Activated CD4-positive, alpha-beta T cell treated with anti-CD3 and anti-CD28 coated beads, Interleukin-2, amount 10 ng/mL, durations not matched to agents 24 days and 14 days (primary cell): ENCODE results near the gene NDOR1. TPM values are rescaled to one million over a fixed set of nuclear protein-coding genes. Genes with fewer than 3 reads are reported as not detected.
A peak's percentile ranks its signal among the peaks of the same experiment; 100 is the strongest.

Experiments used
- DNase-seq: peaks from one replicate; pipeline ENCODE4 v3.0.0; 2022
- H3K27ac Mint-ChIP-seq: one replicate; pipeline ENCODE4 v1.8.0; 2022; ENCODE audit warnings: mild to moderate bottlenecking, mixed read lengths
- H3K27me3 Mint-ChIP-seq: one replicate; pipeline ENCODE4 v1.8.0; 2022; ENCODE audit warnings: mixed read lengths
- H3K36me3 Mint-ChIP-seq: one replicate; pipeline ENCODE4 v1.8.0; 2022; ENCODE audit warnings: low read depth, mild to moderate bottlenecking, mixed read lengths
- H3K4me1 Mint-ChIP-seq: one replicate; pipeline ENCODE4 v1.8.0; 2021; ENCODE audit warnings: mixed read lengths
- H3K4me3 Mint-ChIP-seq: one replicate; pipeline ENCODE4 v1.8.0; 2022; ENCODE audit warnings: mild to moderate bottlenecking, moderate library complexity, mixed read lengths
- H3K9me3 Mint-ChIP-seq: one replicate; pipeline ENCODE4 v1.8.0; 2021; ENCODE audit warnings: mixed read lengths
- intact Hi-C: fragments of 100-400 bp; cut with micrococcal nuclease; formaldehyde crosslinking; loops from one replicate; pipeline ENCODE4 v1.15.1; 2023
- total RNA-seq: library from RNA; stranded (reverse); gene quantifications from 2 replicates; pipeline ENCODE4 v1.2.3, GENCODE V29; 2022

The NDOR1 gene
- total RNA-seq, 1 donor from 2014 or later: 45.1 TPM

GRCh38 chr9:137182836-137183235, 22.7 kb upstream of the NDOR1 start:
- Mint-ChIP-seq H3K9me3 (no peaks in the 10 kb centered on the region), H3K4me1 (peaks cover 15% of the 10 kb centered on the region), H3K27ac (no peak overlapping the region), H3K4me3 (no peak overlapping the region), H3K36me3 (peaks cover 27% of the 10 kb centered on the region), H3K27me3 (no peaks in the 10 kb centered on the region)
- no peak for DNase-seq
- intact Hi-C loops: no loop called here

DNA sequence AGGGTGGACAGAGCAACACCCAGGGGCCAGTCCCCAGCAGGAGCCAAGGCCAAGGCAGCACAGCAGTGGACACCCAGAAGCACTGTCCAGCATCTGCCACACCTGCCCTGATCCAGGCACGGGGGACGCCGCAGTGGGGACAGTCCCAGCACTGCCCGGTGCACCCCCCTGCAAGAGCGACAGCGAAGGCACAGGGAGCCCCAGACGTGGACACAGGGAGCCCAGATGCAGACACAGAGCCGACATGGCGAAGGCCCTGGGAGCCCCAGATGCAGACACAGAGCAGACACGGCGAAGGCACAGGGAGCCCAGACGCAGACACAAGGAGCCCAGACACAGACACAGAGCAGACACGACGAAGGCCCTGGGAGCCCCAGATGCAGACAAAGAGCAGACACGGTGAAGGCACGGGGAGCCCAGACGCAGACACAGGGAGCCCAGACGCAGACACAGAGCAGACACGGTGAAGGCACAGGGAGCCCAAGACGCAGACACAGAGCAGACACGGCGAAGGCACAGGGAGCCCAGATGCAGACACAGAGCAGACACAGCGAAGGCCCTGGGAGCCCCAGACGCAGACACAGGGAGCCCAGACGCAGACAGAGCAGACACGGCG, 21.4 kb upstream of the NDOR1 start:
- no peak for DNase-seq
- peaks cover 18% of the 10 kb centered on the region for H3K4me1 Mint-ChIP-seq
- intact Hi-C loops: no loop called here
- H3K27ac Mint-ChIP-seq: no peak overlapping the region
- no peak overlapping the region for H3K4me3 Mint-ChIP-seq
- no peaks in the 10 kb centered on the region for H3K27me3 Mint-ChIP-seq
- no peaks in the 10 kb centered on the region for H3K9me3 Mint-ChIP-seq
- H3K36me3 Mint-ChIP-seq: peaks cover 31% of the 10 kb centered on the region

GRCh38 chr9:137184881-137185660, 20.4 kb upstream of the NDOR1 start:
- H3K36me3 Mint-ChIP-seq: peaks cover 30% of the 10 kb centered on the region
- H3K9me3 Mint-ChIP-seq: no peaks in the 10 kb centered on the region
- no peak overlapping the region for H3K27ac Mint-ChIP-seq
- no peaks in the 10 kb centered on the region for H3K27me3 Mint-ChIP-seq
- peaks cover 22% of the 10 kb centered on the region for H3K4me1 Mint-ChIP-seq
- no peak for DNase-seq
- no peak overlapping the region for H3K4me3 Mint-ChIP-seq
- intact Hi-C loops: no loop called here

- intact Hi-C loops: no loop called here
- no peaks in the 10 kb centered on the region for H3K9me3 Mint-ChIP-seq
- H3K4me3 Mint-ChIP-seq: no peak overlapping the region
- no peaks in the 10 kb centered on the region for H3K27me3 Mint-ChIP-seq
- no peak overlapping the region for H3K27ac Mint-ChIP-seq
- DNase-seq: no peak
- peaks cover 34% of the 10 kb centered on the region for H3K36me3 Mint-ChIP-seq
- H3K4me1 Mint-ChIP-seq: peaks cover 22% of the 10 kb centered on the region
Measured at GRCh38 chr9:137185921-137186320, 19.6 kb upstream of the NDOR1 start.

DNA sequence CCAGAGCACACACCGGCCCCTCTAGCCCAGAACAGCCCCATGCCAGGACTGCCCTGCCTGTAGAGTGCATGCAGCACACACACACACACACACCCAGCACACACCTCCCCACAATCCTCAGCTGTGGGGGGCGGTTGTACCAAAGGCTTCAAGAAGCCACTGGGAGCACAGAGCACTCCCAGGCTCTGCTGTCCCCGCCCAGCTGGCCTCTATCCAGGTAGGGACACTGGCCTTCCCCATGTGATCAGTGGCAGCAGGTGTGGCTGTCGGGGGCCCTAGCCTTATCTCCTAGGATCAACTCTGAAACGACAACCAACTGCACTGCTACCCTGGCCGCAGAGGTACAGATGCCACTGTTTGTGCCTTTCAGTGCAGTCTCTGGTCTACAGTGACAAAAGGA, 19.1 kb upstream of the NDOR1 start:
- Mint-ChIP-seq H3K4me3 (peak overlapping the region; percentile 91), H3K4me1 (peaks cover 22% of the 10 kb centered on the region), H3K27me3 (no peaks in the 10 kb centered on the region), H3K9me3 (no peaks in the 10 kb centered on the region), H3K36me3 (peaks cover 36% of the 10 kb centered on the region), H3K27ac (no peak overlapping the region)
- no peak for DNase-seq
- intact Hi-C loops: no loop called here

DNA sequence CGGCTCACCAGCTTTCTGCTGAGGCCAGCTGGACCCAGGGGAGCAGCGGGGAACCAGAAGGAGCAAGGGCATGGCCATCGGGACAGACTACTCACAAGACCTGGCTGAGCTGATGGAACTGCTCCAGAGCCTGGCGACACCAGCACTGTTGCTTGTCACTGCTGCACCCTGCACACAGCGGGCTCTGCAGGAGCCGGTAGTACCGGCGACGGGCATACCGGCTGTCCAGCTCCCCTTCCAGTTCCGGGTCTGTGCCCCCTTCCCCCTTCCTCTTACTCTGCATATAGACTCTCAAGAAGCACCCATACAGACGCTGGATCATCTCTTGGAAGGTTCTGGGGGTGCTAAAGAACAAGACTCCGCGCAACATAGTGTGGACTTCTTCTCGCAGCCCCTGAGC, 18.1 kb upstream of the NDOR1 start:
- DNase-seq: no peak
- Mint-ChIP-seq H3K27me3 (no peaks in the 10 kb centered on the region), H3K9me3 (no peaks in the 10 kb centered on the region), H3K36me3 (peaks cover 34% of the 10 kb centered on the region), H3K4me3 (peak overlapping the region; percentile 91), H3K4me1 (peaks cover 22% of the 10 kb centered on the region), H3K27ac (peak overlapping the region; percentile 91)
- intact Hi-C loops: no loop called here

DNA sequence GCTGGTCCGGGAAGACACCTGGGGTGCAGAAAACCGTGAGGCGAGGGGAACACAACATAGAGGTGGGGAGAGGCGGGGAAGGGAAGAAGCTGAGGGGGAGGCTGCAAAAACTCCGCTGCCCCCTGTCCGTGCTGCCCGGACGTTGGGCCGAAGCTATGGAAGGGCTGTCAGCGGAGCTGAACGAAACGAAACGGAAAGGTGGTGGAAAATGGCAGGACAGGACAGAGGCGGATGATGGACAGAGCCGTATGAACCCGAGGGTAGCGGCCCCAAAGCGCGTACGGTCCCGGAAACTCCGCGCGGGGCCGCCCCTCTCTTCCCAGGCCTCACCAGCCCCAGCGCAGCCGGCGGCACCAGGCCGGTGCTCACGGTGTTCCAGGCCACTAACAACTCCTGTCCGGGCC, 17.4 kb upstream of the NDOR1 start:
- peaks cover 22% of the 10 kb centered on the region for H3K4me1 Mint-ChIP-seq
- H3K4me3 Mint-ChIP-seq: peak overlapping the region; percentile 91
- intact Hi-C loops: loop anchor here (1.0 to 2.0 kb wide), 4 partner anchors 12 to 49 kb away; partner anchors contain the start of genes NDOR1, TMEM203 and TPRN
- DNase-seq: no peak
- H3K27me3 Mint-ChIP-seq: no peaks in the 10 kb centered on the region
- no peaks in the 10 kb centered on the region for H3K9me3 Mint-ChIP-seq
- peak overlapping the region; percentile 91 for H3K27ac Mint-ChIP-seq
- peaks cover 34% of the 10 kb centered on the region for H3K36me3 Mint-ChIP-seq

GRCh38 chr9:137188490-137189296, 16.8 kb upstream of the NDOR1 start, which contains the start of the genes ANAPC2 and SSNA1:
TSS of gene ANAPC2 (minus strand) at chr9:137188560. CDS start at chr9:137188532, 28 bp downstream.
TSS of gene SSNA1 (plus strand) at chr9:137188676. CDS start at chr9:137188727, 51 bp downstream.
- H3K9me3 Mint-ChIP-seq: no peaks in the 10 kb centered on the region
- intact Hi-C loops: loop anchor here (1.0 to 2.0 kb wide), 5 partner anchors 12 to 59 kb away; partner anchors contain the start of genes NDOR1, TMEM203 and TPRN
- peaks cover 29% of the 10 kb centered on the region for H3K36me3 Mint-ChIP-seq
- H3K4me1 Mint-ChIP-seq: peaks cover 22% of the 10 kb centered on the region
- peak within 1 kb of the TSS; percentile 94 for H3K27ac Mint-ChIP-seq
- H3K27me3 Mint-ChIP-seq: no peaks in the 10 kb centered on the region
- peak; percentile 99 for DNase-seq
- peak within 1 kb of the TSS; percentile 91 for H3K4me3 Mint-ChIP-seq

DNA sequence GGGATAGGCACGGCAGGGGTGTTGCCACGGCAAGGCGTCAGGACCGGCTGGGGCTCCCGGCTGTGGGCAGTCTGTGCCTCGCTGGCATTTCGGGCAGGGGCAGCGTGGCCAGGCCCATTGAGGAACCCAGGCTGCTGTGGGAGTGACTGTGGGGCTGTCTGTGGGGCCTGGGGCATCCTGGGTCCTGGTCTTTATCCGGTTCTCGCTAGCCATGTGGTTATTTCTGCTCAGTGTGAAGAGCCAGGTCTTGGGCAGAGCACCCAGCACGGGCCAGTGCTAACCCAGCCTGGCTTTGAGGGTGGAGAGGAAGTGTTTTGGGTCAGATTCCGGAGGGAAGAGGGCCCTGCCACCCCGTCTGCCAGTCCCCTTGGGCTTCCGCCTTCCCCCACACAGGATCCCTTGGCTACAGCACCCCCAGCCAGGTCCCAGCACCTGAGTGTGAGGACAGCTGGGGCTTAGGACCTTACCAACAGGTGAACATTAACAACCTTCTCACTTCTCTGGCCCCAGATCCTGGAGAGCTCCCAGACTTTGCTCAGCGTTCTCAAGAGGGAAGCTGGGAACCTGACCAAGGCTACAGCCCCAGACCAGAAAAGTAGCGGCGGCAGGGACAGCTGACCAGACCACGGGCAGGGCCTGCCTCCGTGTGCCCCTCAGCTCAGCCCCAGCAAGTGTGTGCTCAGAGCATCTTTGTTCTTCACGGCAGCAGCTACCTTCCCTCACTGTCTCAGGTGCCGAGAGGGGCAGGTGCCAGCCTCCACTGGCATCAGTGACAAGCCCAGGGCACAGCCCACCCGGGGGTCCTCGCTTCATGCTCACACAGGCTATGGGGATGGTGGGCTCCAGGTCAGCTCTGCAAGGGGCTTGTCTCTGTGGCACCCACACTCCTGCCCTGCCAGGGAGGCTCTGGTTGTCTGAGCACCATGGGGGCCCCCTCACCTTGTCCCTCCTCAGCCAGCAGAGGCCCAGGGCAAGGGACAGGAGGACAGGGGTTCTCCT, 15.9 kb upstream of the NDOR1 start:
- H3K4me3 Mint-ChIP-seq: peak overlapping the region; percentile 91
- intact Hi-C loops: loop anchor here (1.0 to 2.0 kb wide), 2 partner anchors 47 to 60 kb away; no protein-coding TSS in a partner anchor
- peaks cover 23% of the 10 kb centered on the region for H3K36me3 Mint-ChIP-seq
- peaks cover 19% of the 10 kb centered on the region for H3K4me1 Mint-ChIP-seq
- peak overlapping the region; percentile 94 for H3K27ac Mint-ChIP-seq
- no peak for DNase-seq
- no peaks in the 10 kb centered on the region for H3K27me3 Mint-ChIP-seq
- no peaks in the 10 kb centered on the region for H3K9me3 Mint-ChIP-seq

DNA sequence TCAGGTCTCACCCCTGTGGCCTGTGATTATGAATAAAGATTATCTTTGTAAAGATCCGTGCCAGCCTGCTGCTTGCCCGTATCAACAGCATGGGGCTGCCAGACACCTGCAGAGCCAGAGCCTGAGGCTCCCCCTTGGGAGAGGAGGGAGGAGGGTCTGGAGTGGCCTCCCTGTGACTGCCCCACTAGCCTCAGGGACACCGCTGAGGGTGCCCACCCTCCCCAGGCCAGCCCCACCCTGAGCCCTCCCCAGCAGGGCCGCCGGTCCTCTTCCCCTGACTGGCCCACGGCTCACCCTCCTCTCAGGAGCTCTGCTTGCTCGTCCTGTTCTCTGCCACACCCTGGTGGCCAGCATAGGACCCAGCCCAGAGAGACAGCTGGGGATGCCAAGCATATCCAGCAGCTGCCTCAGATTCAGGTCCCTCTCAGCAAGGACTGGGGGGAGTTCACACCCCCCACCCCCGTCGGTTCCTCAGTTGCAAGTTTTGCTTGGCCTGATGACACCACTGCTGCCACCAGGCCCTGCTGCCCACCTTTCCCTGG, 15.1 kb upstream of the NDOR1 start:
- Mint-ChIP-seq H3K4me1 (peaks cover 19% of the 10 kb centered on the region), H3K36me3 (peaks cover 23% of the 10 kb centered on the region), H3K9me3 (no peaks in the 10 kb centered on the region), H3K27me3 (no peaks in the 10 kb centered on the region), H3K27ac (peak overlapping the region; percentile 66), H3K4me3 (peak overlapping the region; percentile 91)
- intact Hi-C loops: no loop called here
- DNase-seq: no peak

- Mint-ChIP-seq H3K27ac (no peak overlapping the region), H3K36me3 (peaks cover 23% of the 10 kb centered on the region), H3K4me3 (peak overlapping the region; percentile 67), H3K9me3 (no peaks in the 10 kb centered on the region), H3K27me3 (no peaks in the 10 kb centered on the region), H3K4me1 (peaks cover 19% of the 10 kb centered on the region)
- intact Hi-C loops: no loop called here
- DNase-seq: no peak
Measured at GRCh38 chr9:137191245-137191644, 14.3 kb upstream of the NDOR1 start.

DNA sequence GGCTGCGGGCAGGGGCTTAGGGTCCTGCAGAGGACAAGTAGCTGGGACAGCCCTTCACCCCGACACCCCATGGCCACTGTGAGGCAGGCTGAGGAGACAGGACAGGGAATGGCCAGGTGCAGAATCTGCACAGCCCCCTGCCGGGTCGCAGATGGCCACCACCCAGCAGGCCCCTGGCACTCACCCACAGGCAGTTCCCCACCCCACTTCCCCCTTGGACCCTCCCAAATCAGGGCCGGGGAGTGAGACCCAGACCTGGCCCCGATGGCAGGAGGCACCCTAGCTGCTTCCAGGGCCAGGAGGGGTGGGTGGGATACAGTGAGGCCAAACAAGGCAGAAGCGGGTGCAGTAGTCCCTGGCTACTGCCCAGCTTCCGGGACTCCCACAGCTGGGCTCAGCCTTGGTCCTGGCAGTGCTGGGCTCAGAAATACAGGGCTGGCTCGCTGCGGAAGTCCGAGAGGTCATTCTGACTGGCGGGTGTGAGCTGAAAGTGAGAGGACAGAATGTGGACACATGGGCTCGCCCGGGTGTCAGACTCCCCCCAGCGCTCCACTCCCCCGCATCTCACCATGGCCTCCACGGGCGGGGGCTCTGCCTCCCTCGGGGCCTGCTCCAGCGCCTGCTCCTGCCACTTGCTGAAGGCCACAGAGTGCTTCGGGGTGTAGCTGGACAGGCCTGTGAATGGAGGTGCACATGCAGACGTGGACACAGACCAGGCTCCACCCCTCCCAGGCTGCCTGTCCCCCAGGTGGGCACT, 13.6 kb upstream of the NDOR1 start:
- Mint-ChIP-seq H3K4me3 (no peak overlapping the region), H3K36me3 (peaks cover 22% of the 10 kb centered on the region), H3K27ac (no peak overlapping the region), H3K9me3 (no peaks in the 10 kb centered on the region), H3K27me3 (no peaks in the 10 kb centered on the region), H3K4me1 (peaks cover 15% of the 10 kb centered on the region)
- no peak for DNase-seq
- intact Hi-C loops: no loop called here
